ENCODE results near the gene FGF19. TPM values are rescaled to one million over a fixed set of nuclear protein-coding genes. Genes with fewer than 3 reads are reported as not detected.

FGF19 gene
- total and polyA plus RNA-seq, 8 donors = not detected

- Histone ChIP-seq H3K4me1 (peaks cover 0 to 4% (median 0%) of the 10 kb centered on the region in 4 donors), H3K36me3 (peaks cover 33 to 64% (median 63%) of the 10 kb centered on the region in 4 donors), H3K9me3 (no peaks in the 10 kb centered on the region), H3K27ac (no peak overlapping the region), H3K27me3 (no peaks in the 10 kb centered on the region), H3K4me3 (no peak overlapping the region)
- TF ChIP-seq CTCF (IDR thresholded peaks at IDR 0.05) = no peak
- TF ChIP-seq EP300 (IDR thresholded peaks at IDR 0.05) = no peak
- intact Hi-C loops (cut with DNase I; ENCODE audit: low total_unique reads) = no loop called here
- no peak for DNase-seq
- 87 to 93% (median 89%) methylated on average over 12 to 13 of the region's 13 CpGs for WGBS, 5 donors
Measured at GRCh38 chr11:69662806-69663205, 41.0 kb downstream of the FGF19 start.

GRCh38 chr11:69662021-69662698, 41.7 kb downstream of the FGF19 start:
- no peak for DNase-seq
- Histone ChIP-seq H3K36me3 (peaks cover 31 to 58% (median 56%) of the 10 kb centered on the region in 4 donors), H3K27me3 (no peaks in the 10 kb centered on the region), H3K27ac (no peak overlapping the region), H3K4me3 (no peak overlapping the region), H3K9me3 (no peaks in the 10 kb centered on the region), H3K4me1 (peaks cover 0 to 7% (median 0%) of the 10 kb centered on the region in 4 donors)
- 77 to 85% (median 84%) methylated on average over 16 of the region's 16 CpGs for WGBS, 5 donors
- TF ChIP-seq CTCF (IDR thresholded peaks at IDR 0.05) (no peak), POLR2A (IDR thresholded peaks at IDR 0.05) (no peak), EP300 (IDR thresholded peaks at IDR 0.05) (no peak), POLR2AphosphoS5 (IDR thresholded peaks at IDR 0.05) (no peak)
- intact Hi-C loops (cut with DNase I; ENCODE audit: low total_unique reads) = no loop called here

- peaks cover 24 to 50% (median 48%) of the 10 kb centered on the region in 4 donors for H3K36me3 ChIP-seq
- DNase-seq = no peak
- intact Hi-C loops (cut with DNase I; ENCODE audit: low total_unique reads) = no loop called here
- no peaks in the 10 kb centered on the region for H3K9me3 ChIP-seq
- peaks cover 0 to 7% (median 0%) of the 10 kb centered on the region in 4 donors for H3K4me1 ChIP-seq
- no peak overlapping the region for H3K27ac ChIP-seq
- no peak overlapping the region for H3K4me3 ChIP-seq
- 69 to 97% (median 79%) methylated on average over 10 of the region's 10 CpGs for WGBS, 5 donors
- TF ChIP-seq POLR2A (IDR thresholded peaks at IDR 0.05) (no peak), EP300 (IDR thresholded peaks at IDR 0.05) (no peak), POLR2AphosphoS5 (IDR thresholded peaks at IDR 0.05) (no peak), CTCF (IDR thresholded peaks at IDR 0.05) (no peak)
- no peaks in the 10 kb centered on the region for H3K27me3 ChIP-seq
Measured at GRCh38 chr11:69661413-69661715, 42.5 kb downstream of the FGF19 start.

- H3K4me1 ChIP-seq = peaks cover 0 to 7% (median 1%) of the 10 kb centered on the region in 4 donors
- WGBS, 5 donors = 92 to 99% (median 95%) methylated on average over 4 of the region's 4 CpGs
- no peaks in the 10 kb centered on the region for H3K27me3 ChIP-seq
- intact Hi-C loops (cut with DNase I; ENCODE audit: low total_unique reads) = no loop called here
- no peak overlapping the region for H3K27ac ChIP-seq
- no peak for TF ChIP-seq CTCF (IDR thresholded peaks at IDR 0.05)
- no peak for TF ChIP-seq POLR2A (IDR thresholded peaks at IDR 0.05)
- no peak for TF ChIP-seq POLR2AphosphoS5 (IDR thresholded peaks at IDR 0.05)
- no peak for TF ChIP-seq EP300 (IDR thresholded peaks at IDR 0.05)
- H3K9me3 ChIP-seq = no peaks in the 10 kb centered on the region
- peaks cover 14 to 37% (median 35%) of the 10 kb centered on the region in 4 donors for H3K36me3 ChIP-seq
- H3K4me3 ChIP-seq = no peak overlapping the region
- DNase-seq = no peak
Measured at GRCh38 chr11:69660001-69660500, 43.8 kb downstream of the FGF19 start.
